IPS DF 19.7 (cell line): ENCODE data around the gene SLC22A3.
"Not testable (repeated sequence)": the region's sequence is repeated elsewhere in the genome, so short reads cannot be mapped to it uniquely, and the experiment has no call there.

ENCODE experiments used
- DNase-seq: peaks from one replicate; pipeline ENCODE4 v3.0.0-alpha.2; 2013; ENCODE audit warnings: low read depth, low spot score

The SLC22A3 gene, protein sequence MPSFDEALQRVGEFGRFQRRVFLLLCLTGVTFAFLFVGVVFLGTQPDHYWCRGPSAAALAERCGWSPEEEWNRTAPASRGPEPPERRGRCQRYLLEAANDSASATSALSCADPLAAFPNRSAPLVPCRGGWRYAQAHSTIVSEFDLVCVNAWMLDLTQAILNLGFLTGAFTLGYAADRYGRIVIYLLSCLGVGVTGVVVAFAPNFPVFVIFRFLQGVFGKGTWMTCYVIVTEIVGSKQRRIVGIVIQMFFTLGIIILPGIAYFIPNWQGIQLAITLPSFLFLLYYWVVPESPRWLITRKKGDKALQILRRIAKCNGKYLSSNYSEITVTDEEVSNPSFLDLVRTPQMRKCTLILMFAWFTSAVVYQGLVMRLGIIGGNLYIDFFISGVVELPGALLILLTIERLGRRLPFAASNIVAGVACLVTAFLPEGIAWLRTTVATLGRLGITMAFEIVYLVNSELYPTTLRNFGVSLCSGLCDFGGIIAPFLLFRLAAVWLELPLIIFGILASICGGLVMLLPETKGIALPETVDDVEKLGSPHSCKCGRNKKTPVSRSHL

GRCh38 chr6:160348223-160349019, at the start of gene SLC22A3:
SLC22A3 (plus strand) TSS chr6:160348378; CDS start chr6:160348420, 42 bp downstream.
- no peak for DNase-seq

DNA sequence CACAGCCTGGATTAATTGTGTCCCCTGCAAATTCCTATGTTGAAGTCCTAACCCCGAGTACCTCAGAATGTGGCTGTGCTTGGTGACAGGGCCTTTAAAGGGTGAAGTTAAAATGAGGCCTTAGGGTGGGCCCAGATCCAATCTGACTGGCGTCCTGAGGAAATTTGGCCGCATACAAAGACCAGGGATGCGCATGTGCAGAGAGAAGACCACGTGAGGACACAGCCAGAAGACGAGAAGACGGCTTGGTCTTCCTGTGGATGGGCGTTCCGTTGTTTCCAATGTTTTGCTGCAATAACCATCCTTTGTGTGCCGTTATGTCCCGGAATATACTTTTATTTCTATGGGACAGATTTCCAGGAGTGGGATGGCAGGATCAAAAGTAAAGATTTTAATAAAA, 48.6 kb upstream of the SLC22A3 start:
- DNase-seq: no peak

DNA sequence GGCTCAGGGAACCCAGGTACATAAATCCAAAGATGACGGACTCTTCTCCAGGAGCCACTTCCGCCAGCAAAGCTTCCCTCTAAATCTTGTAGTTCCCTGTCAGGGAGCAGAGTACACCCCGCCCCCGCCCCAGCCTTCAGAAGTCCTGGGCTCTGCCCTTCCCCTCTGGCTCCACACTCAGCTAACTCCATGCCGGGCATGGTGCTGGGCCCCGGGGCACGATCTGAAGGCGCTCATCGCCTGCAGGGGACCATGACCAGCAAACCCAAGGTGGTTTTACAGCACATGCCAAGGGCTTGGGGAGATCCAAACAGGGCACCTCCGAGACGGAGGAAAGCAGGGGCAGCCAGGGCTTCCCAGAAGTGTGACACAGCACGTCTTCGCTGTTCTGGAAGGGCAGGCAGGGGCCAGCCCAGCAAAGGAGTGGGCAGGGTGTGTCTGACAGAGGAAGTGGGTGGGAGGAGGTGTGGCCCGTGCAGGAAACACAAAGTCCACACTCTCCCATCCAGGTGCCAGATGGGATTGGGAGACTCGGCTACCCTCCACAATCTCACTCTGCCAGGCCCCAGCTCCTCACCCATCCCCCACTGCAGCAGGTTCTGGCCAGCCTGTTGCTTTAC, 48.0 kb upstream of the SLC22A3 start:
- DNase-seq: no peak

- no peak for DNase-seq
Observed at GRCh38 chr6:160301339-160301738, 46.8 kb upstream of the SLC22A3 start.

GRCh38 chr6:160302431-160303082, 45.6 kb upstream of the SLC22A3 start:
- DNase-seq: not testable (repeated sequence)

DNA sequence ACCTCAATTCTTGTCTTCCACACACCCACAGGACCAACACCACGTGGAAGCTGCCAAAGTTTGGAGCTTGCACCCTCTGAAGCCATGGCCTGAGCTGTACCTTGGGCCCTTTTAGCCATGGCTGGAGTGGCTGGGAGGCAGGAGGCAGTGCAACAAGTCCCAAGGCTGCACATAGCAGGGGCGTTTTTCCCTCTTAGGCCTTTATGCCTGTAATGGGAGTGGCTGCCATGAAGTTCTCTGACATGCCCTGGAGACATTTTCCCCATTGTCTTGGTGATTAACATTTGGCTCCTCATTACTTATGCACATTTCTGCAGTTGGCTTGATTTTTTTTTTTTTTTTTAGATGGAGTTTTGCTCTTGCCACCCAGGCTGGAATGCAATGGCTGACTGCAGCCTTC, 44.4 kb upstream of the SLC22A3 start:
- no peak for DNase-seq

DNA sequence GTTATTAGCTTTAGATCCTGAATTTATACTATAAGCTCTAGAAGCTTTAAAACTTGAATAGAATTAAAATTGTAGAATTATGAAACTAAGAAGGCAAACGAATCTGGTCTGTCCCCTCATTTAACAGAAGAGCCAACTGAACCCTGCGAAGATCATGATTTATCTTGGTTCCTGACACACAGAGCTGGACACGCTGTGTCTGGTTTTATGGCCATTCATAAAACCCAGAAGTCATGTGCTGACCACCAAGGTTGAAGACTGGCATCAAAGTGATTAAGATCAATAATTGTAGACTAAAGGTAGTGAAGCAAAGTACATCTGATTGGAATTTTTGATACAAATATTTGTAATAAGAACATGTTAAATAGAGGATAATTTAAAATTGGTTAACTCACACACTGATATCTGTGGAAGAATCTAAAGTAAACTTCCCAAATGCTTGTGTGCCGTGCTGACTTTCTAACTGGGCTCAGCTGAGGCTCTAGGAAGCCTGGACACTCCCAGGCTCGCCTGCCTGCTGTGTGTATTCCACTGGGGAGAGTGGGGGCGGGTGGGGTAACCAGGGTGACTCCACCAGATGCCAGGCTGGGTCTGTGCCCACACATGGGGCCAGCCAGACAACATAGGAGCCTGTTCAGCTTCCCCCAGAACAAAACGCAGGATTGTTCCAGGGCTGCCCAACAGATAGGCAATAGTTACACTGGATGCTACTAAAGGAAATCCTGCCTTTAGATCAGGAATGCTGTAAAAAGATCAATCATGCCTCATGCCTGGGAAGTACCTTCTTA, 42.1 kb upstream of the SLC22A3 start:
- DNase-seq: no peak

DNA sequence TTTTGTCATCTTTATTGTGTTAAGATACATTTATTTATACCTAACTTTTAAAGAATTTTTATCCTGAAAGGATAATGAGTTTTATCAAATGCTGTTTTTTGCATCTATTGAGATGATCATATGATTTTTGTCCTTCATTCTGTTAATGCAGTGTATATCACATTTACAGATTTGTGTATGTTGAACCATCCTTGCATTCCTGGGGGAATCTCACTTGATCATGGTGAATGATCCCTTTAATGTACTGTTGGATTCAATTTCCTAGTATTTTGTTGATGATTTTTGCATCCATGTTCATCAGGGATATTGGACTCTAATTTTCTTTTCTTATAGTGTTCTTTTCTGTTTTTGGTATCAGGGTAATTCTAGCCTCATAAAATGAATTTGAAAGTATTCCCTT, 38.5 kb upstream of the SLC22A3 start:
- no peak for DNase-seq

DNA sequence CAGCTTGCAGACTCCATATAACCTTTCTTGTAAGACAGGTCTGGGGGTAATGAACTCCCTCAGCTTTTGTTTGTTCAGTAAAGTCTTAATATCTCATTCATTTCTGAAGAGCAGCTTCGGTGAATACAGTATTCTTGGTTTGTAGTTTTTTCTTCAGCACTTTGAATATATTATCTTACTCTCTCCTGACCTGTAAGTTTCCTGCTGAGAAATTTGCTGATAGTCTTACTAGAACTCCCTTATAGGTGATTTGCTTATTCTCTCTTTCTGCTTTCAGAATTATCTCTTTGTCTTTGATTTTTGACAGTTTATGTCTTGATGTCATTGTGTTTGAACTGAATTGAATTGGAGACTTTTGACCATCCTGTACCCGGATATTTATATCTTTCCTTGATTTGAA, 35.3 kb upstream of the SLC22A3 start:
- no peak for DNase-seq

GRCh38 chr6:160315310-160315709, 32.9 kb upstream of the SLC22A3 start:
- no peak for DNase-seq

- DNase-seq: no peak
Observed at GRCh38 chr6:160316261-160316660, 31.9 kb upstream of the SLC22A3 start.

DNA sequence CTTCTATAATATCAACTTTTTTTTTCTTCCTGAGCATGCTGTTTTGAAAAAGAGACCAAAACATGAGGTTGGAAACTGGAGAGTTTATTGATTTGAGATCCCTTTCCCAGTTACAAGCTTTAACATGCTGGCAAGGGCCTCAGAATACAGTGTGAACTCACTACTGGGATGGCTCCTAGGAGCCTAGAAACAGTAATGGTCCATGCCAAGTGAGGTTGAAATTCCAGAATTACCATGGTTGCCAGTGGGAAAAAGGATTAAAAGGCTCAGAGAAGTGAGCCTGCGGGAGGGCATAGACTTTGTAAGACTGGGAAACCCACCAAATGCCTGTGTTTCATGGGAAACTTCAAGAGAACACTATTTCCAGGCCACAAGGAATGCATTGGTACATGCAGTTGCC, 28.9 kb upstream of the SLC22A3 start:
- no peak for DNase-seq

GRCh38 chr6:160321729-160322505, 26.3 kb upstream of the SLC22A3 start:
- DNase-seq: no peak

GRCh38 chr6:160327981-160328380, 20.2 kb upstream of the SLC22A3 start:
- DNase-seq: no peak

DNA sequence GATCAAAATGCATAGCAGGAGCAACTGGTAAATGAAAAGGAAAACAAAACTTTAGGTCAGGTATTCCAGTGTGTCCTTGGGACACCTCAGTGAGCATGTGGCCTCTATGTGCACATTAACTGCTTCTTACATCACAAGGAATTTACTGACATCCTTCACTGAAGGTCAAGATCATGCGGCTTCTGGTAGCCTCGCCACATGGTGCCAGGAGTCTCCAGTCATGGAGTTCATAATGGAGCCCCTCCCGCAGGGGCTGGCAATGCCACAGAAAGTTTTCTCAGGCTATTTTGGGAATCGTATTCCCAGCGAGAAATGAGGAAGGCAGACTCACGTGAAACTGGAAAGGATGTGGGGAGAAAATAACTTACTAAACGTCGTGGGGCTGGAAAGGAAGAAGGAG, 19.7 kb upstream of the SLC22A3 start:
- no peak for DNase-seq

- no peak for DNase-seq
Observed at GRCh38 chr6:160329188-160329587, 19.0 kb upstream of the SLC22A3 start.

- DNase-seq: no peak
Observed at GRCh38 chr6:160330619-160331018, 17.6 kb upstream of the SLC22A3 start.

- DNase-seq: no peak
Observed at GRCh38 chr6:160331204-160331603, 17.0 kb upstream of the SLC22A3 start.

DNA sequence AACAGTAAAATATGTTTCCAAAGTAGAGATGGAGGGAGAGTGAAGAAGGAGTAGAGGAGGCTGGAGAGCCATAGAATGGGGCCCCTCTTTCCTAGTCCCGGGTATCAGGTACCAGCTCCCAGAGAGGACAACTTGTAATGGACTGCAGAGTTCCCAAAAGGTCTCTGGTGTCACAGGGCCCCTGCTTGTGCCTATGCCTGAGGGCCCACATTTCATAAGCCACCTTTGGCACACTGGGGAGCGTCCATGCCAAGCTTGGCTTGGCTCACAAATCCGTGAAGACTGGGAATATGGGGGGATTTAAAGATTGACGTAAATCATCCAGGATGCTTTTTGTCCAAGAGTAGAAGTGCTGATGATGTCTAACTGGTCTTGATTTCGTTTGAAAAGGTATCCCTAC, 16.4 kb upstream of the SLC22A3 start:
- no peak for DNase-seq

DNA sequence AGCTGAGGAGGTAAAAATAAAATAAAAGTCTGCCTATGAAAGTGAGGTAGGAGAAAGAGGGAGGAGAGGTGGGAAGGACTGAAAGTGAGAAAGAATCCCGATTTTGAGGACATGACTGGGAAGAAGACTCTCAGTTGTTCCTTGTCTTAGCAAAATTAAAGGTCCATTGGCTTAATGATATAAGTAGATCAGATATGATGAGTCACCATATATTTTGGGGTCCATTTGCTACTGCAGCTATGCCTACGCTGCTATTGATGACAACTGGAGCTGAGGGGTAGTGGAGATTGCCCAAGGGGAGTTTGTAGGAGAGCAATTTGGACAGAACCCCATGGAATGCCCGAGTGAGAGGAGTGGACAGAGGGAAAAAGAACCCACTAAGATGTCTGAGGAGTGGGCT, 15.1 kb upstream of the SLC22A3 start:
- no peak for DNase-seq
